Right lobe of liver (tissue), 6 donors: Measurements from ENCODE around the gene MYL3. TPM values are rescaled to one million over a fixed set of nuclear protein-coding genes. Genes with fewer than 3 reads are reported as not detected.

ENCODE experiments used
- ATAC-seq, 4 donors: fragments of 200-7000 bp; cut with Tn5 transposase; one replicate each; pipeline ENCODE4 v1.9.1; 2020; ENCODE audit warnings: mild to moderate bottlenecking in 4 of 4, moderate library complexity in 4 of 4
- DNase-seq, 3 donors: peaks; one replicate each; pipeline ENCODE4 v3.0.0-alpha.2; 2020
- H3K27ac ChIP-seq, 3 donors: fragments of 200-600 bp; one replicate each; pipeline ENCODE4 v1.8.0; 2022
- H3K27me3 ChIP-seq, 2 donors: fragments of 200-600 bp; one replicate each; pipeline ENCODE4 v1.8.0; 2022
- H3K36me3 ChIP-seq, 4 donors: fragments of 200-600 bp; sonication (generic) in 1 of 4; one replicate each; pipeline versions ENCODE4 v1.5.1 to v1.8.0; 2017 to 2022; ENCODE audit warnings: control low read depth in 1 of 4
- H3K4me1 ChIP-seq, 4 donors: fragments of 200-600 bp; sonication (generic) in 1 of 4; one replicate each; pipeline versions ENCODE4 v1.5.1 to v1.8.0; 2017 to 2022; ENCODE audit warnings: control low read depth in 1 of 4
- H3K4me3 ChIP-seq, 3 donors: fragments of 200-600 bp; one replicate each; pipeline ENCODE4 v1.8.0; 2022
- H3K9me3 ChIP-seq, 4 donors: fragments of 200-600 bp; sonication (generic) in 1 of 4; one replicate each; pipeline versions ENCODE4 v1.5.1 to v1.8.0; 2017 to 2022; ENCODE audit warnings: control low read depth in 1 of 4
- POLR2A ChIP-seq: fragments of 450-650 bp; IDR thresholded peaks from one replicate; pipeline ENCODE4 v1.6.1; 2017; ENCODE audit warnings: antibody characterized with exemption, mild to moderate bottlenecking
- WGBS: methylation state at CpG from one replicate; pipeline ENCODE4 v1.1.6; 2018; ENCODE audit warnings: low coverage, low lambda C conversion rate; ENCODE audit not compliant: insufficient coverage; ENCODE audit errors: missing lambda C conversion rate; 5-methylcytosine and 5-hydroxymethylcytosine counted together
- intact Hi-C, 2 donors: fragments of 100-400 bp; cut with DNase I; formaldehyde crosslinking; loops; one replicate each; pipeline versions ENCODE4 v1.11.2 to v1.14.1; 2022
- total RNA-seq, 6 experiments: library from RNA; depleted of rRNA in 2 of 6; stranded (reverse); fragments of >200 nt in 2 of 6; fragmentation: NEBNext Ultra II Directional in 3 of 6; extraction: Animal tissue kit (Norgen Biotek cat#: 25700) in 3 of 6; gene quantifications; one replicate each; pipeline versions ENCODE4 v1.1.0 to v1.2.4, GENCODE V29; 2016 to 2023
- TF ChIP-seq, protein P1 (sequence below), 4 donors: fragments of 200-600 bp in 3 of 4; fragments of 450-650 bp in 1 of 4; IDR thresholded peaks; one replicate each; pipeline versions ENCODE4 v1.5.1 to v1.8.0; 2016 to 2022; ENCODE audit warnings: antibody characterized with exemption in 4 of 4, mild to moderate bottlenecking in 2 of 4
- donor health status: DM: no; HTN: yes; CAD: no.
- donor health status: DM: no; HTN: no; CAD: no.
- donor health status: DM: no; HTN: no; CAD: no.
- donor health status: DM: no; HTN: yes; CAD: no.
- donor health status: DM: no; HTN: yes; CAD: no.

The MYL3 gene
- total RNA-seq, 6 experiments from 2014 or later: 0.37 to 2.0 (median 1.00) TPM

DNA sequence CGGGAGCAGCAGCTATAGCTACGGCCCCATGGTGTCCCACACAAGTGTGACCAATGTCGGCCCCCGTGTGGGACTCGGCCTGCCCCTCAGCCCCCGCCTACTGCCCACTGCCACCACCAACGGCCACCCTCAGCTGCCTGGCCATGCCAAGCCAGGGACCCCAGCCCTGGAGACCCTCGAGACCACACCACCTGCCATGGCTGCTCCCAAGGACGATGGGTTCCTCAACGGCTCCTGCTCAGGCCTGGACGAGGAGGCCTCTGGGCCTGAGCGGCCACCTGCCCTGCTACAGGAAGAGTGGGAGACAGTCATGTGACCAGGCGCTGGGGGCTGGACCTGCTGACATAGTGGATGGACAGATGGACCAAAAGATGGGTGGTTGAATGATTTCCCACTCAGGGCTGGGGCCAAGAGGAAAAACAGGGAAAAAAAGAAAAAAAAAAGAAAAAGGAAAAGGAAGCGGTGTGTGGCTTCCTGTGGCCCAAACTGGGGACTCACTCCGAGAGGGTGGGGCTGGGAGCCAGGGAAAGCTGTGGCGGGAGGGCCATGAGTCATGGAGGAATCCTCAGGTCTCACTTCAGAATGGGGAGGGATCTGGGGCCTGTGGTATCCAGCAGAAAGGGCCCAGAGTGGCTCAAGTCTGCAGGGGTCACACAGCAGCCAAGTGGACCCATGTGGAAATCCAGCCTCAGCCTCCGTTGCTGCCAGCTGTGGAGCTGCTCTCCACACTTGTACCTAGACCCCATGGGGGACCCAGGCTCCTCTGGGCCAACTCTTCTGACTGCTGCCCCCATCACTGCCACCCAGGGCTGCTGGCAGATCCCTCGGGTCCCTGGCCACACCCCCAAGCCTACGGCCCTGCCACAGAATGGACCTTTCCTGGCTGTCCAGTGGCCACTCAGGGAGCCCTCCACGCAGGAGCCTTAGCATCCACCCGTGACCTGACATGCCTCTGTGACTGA is 40.4 kb upstream of the MYL3 start:
- Histone ChIP-seq H3K4me3 (no peak overlapping the region), H3K4me1 (peaks cover 0 to 10% (median 6%) of the 10 kb centered on the region in 4 donors), H3K9me3 (no peaks in the 10 kb centered on the region), H3K27me3 (no peaks in the 10 kb centered on the region), H3K27ac (no peak overlapping the region), H3K36me3 (no peaks in the 10 kb centered on the region)
- peak in 1 of 3 donors; percentile 57 for DNase-seq
- intact Hi-C loops: loop anchor here (5.0 to 10.0 kb wide), 3 partner anchors 49 to 196 kb away; no protein-coding TSS in a partner anchor
- 35% methylated on average over 6 of the region's 21 CpGs for WGBS
- ATAC-seq: peak in 1 of 4 donors; percentile 9
- TF ChIP-seq, protein P1, sequence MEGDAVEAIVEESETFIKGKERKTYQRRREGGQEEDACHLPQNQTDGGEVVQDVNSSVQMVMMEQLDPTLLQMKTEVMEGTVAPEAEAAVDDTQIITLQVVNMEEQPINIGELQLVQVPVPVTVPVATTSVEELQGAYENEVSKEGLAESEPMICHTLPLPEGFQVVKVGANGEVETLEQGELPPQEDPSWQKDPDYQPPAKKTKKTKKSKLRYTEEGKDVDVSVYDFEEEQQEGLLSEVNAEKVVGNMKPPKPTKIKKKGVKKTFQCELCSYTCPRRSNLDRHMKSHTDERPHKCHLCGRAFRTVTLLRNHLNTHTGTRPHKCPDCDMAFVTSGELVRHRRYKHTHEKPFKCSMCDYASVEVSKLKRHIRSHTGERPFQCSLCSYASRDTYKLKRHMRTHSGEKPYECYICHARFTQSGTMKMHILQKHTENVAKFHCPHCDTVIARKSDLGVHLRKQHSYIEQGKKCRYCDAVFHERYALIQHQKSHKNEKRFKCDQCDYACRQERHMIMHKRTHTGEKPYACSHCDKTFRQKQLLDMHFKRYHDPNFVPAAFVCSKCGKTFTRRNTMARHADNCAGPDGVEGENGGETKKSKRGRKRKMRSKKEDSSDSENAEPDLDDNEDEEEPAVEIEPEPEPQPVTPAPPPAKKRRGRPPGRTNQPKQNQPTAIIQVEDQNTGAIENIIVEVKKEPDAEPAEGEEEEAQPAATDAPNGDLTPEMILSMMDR (IDR thresholded peaks at IDR 0.05): no peak
- TF ChIP-seq POLR2A: no peak

DNA sequence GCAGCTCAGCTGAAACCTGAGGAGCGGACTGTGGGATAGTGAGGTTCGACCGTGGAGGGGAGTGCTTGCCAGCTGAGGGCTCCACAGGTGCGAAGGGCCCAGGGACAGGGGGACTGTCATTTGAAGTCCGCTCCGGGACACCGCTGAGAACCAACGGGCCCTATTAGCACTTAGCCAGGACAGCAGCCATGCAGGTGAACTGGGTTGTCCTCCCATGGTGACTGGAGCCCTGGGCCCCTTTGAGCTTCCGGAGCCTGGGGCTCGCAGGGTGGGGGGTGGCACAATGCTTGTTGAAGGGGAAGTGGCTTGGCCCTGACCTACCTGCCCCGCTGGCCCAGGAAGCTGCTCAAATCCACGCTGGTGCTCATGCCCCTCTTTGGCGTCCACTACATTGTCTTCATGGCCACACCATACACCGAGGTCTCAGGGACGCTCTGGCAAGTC is 39.0 kb upstream of the MYL3 start:
- H3K4me3 ChIP-seq: no peak overlapping the region
- H3K36me3 ChIP-seq: no peaks in the 10 kb centered on the region
- H3K27ac ChIP-seq: no peak overlapping the region
- no peaks in the 10 kb centered on the region for H3K27me3 ChIP-seq
- DNase-seq (peak in 2 of 3 donors; percentile 13 to 50), ATAC-seq (no peak)
- WGBS: 80% methylated on average over 1 of the region's 15 CpGs
- intact Hi-C loops: loop anchor here (5.0 to 10.0 kb wide), 3 partner anchors 47 to 195 kb away; no protein-coding TSS in a partner anchor
- TF ChIP-seq, protein P1 (IDR thresholded peaks at IDR 0.05): no peak
- no peak for TF ChIP-seq POLR2A
- no peaks in the 10 kb centered on the region for H3K9me3 ChIP-seq
- no peaks in the 10 kb centered on the region for H3K4me1 ChIP-seq

DNA sequence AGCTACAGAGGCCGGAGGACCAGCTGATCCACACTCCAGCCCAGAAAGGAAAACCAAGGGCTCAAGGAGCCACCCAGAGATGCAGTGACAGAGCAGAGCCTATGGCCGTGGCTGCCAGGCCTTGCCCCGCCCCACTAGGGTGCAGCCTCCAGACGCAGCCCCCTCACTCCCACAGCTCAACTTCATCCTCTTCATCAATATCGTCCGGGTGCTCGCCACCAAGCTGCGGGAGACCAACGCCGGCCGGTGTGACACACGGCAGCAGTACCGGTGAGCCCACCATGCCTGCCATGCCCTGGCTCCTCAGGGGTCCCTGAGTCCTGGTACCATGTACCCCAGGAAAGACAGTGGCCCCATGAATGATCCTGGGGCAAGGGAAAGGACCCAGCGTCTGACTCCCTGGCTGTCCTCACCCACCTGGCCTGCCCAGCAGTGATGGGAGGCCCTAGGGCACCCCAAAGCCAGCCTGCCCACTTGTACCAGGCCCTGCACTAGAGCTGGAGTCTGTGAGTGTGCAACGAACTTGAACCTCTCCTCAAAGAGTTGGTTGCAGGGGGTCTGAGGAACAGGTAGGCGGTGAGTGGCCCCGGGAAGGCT is 38.4 kb upstream of the MYL3 start:
- Histone ChIP-seq H3K27ac (no peak overlapping the region), H3K36me3 (no peaks in the 10 kb centered on the region), H3K9me3 (no peaks in the 10 kb centered on the region), H3K27me3 (no peaks in the 10 kb centered on the region), H3K4me3 (no peak overlapping the region), H3K4me1 (no peaks in the 10 kb centered on the region)
- TF ChIP-seq, protein P1 (IDR thresholded peaks at IDR 0.05): no peak
- TF ChIP-seq POLR2A: no peak
- DNase-seq (peak in 2 of 3 donors; percentile 9 to 29), ATAC-seq (no peak)
- intact Hi-C loops: loop anchor here (5.0 to 10.0 kb wide), 3 partner anchors 47 to 194 kb away; no protein-coding TSS in a partner anchor
- WGBS: 88% methylated on average over 4 of the region's 17 CpGs

DNA sequence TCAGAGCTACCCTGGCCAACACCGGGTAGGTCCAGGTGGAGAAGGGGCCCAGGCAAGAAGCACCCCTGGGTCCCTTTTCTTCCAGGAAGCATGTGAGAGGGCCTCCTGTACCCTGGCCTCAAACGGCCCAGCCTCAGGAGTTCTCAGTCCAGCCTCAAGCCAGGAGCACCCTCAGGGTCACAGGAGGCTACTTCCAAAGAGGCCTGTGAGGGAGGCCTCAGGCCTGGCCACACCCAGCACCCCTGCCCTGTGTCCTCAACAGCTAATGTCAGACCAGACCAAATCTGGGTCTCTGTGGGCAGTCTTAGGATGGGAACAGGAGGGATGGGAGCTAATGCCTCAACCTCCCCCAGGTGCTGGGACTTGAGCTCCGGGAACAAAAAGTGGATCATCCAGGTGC is 37.8 kb upstream of the MYL3 start:
- WGBS: no CpG with 5 or more reads among the region's 3 CpGs
- no peaks in the 10 kb centered on the region for H3K9me3 ChIP-seq
- intact Hi-C loops: loop anchor here (5.0 to 10.0 kb wide), 3 partner anchors 46 to 194 kb away; no protein-coding TSS in a partner anchor
- no peak overlapping the region for H3K4me3 ChIP-seq
- no peak for ATAC-seq
- no peaks in the 10 kb centered on the region for H3K27me3 ChIP-seq
- no peak overlapping the region for H3K27ac ChIP-seq
- TF ChIP-seq, protein P1 (IDR thresholded peaks at IDR 0.05): no peak
- no peak for TF ChIP-seq POLR2A
- H3K4me1 ChIP-seq: no peaks in the 10 kb centered on the region
- H3K36me3 ChIP-seq: no peaks in the 10 kb centered on the region
- DNase-seq: peak in 2 of 3 donors; percentile 4 to 28
